NCI-H2227 (cell line): ENCODE data around the gene KRTAP20-4.

ENCODE experiments used
- DNase-seq: peaks from one replicate; lab custom pipeline; 2025; ENCODE audit not compliant: unreplicated experiment; lab: John Stamatoyannopoulos, UW

KRTAP20-4 gene

GRCh38 chr21:30646904-30647414 lies 26.5 kb downstream of the KRTAP20-4 start:
- DNase-seq: no peak

DNA sequence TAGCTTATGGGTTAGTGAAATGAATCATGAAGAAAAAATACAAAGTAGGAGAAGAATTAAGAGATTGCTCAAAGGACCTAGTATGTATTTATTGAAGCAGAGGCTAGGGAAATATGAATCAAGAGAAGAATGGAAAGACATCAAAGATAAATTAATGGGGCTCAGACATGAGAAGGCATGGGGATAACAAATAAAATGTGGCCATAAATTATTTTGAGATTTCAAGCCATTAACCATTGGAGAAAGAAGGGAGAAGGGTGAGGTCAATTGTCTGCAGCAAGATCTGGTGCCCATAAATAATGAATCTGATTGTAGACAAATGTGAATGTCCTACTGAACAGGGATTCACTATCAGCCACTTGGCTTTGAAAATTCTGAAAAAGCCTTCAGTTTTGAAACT lies 32.5 kb downstream of the KRTAP20-4 start:
- no peak for DNase-seq

GRCh38 chr21:30668776-30669175 lies 48.3 kb downstream of the KRTAP20-4 start:
- no peak for DNase-seq
